ENCODE results near the gene ANO10.
A peak's percentile ranks its signal among the peaks of the same experiment; 100 is the strongest.
"Not testable (repeated sequence)": the region's sequence is repeated elsewhere in the genome, so short reads cannot be mapped to it uniquely, and the experiment has no call there.

The ANO10 gene

DNA sequence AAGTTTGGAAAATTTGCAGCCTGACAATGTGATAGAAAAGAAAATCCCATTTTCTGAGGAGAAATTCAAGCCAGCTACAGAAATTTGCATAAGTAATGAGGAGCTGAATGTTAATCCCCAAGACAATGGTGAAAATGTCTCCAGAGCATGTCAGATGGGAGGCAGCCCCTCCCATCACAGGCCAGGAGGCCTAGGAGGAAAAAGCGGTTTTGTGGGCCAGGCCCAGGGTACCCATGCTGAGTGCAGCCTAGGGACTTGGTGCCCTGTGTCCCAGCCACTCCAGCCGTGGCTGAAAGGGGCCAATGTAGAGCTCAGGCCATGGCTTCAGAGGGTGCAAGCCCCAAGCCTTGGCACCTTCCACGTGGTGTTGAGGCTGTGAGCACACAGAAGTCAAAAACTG, 159.2 kb downstream of the ANO10 start:
- not testable (repeated sequence) for DNase-seq

GRCh38 chr3:43461345-43461744, 160.5 kb downstream of the ANO10 start:
- DNase-seq, result no peak

DNA sequence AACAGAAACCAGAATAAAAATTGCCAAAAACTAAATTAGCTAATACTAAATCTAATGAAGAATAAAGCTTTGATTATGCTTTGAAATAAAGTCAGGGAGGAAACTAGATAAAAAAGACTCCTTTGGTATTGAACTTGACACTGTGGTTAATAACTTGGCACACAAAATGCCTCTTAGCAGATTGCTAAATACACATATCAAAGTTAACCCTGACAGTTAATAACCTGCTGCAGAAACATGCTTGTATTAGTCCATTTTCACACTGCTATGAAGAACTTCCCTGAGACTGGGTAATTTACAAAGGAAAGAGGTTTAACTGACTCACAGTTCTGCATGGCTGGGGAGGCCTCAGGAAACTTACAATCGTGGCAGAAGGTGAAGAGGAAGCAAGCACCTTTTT, 164.8 kb downstream of the ANO10 start:
- DNase-seq, result not testable (repeated sequence)

GRCh38 chr3:43455233-43455632, 166.6 kb downstream of the ANO10 start:
- DNase-seq, result no peak

- DNase-seq, result no peak
These were observed 167.8 kb downstream of the ANO10 start for GRCh38 chr3:43453981-43454380.

DNA sequence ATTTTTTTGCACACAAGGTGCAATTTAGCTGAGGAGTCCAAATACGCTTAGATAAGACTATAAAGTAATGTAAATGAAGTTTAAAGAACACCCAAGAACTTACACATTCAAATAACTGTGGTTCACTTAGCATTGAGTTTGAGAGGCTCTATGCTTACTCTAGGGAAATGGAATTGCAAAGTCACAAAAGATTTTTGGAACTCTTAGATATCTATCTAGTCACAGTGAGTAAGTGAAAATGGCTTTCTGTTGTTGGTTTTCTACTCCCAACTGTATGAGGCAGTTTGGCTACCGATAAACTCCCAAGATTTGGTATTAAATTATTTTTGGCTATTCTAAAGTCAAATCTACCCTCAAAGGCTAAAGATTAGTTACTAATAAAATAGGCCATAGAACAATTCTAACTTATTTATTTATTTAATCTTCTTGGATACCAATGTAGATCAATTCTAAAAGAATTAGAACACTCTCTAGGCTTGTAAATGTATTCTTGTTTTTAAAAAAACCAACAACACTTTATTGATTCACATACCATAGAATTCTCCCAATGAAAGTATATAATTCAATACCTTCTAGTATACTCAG, 170.0 kb downstream of the ANO10 start:
- DNase-seq, result no peak

DNA sequence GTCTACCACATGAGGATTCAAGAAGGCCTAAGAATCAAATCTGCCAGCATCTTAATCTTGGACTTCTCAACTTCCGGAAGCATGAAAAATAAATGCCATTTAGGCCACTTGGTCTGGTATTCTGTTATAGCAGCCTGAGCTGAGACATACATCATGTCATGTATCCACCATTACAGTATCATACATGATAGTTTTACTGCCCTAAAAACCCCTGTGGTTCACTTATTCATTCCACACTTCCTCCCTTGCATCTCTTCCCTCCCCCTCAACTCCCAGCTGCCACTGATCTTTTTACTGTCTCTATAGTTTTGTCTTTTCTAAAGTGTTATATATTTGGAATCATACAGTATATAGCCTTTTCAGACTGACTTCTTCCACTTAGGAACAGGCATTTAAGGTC, 173.7 kb downstream of the ANO10 start:
- no peak for DNase-seq

DNA sequence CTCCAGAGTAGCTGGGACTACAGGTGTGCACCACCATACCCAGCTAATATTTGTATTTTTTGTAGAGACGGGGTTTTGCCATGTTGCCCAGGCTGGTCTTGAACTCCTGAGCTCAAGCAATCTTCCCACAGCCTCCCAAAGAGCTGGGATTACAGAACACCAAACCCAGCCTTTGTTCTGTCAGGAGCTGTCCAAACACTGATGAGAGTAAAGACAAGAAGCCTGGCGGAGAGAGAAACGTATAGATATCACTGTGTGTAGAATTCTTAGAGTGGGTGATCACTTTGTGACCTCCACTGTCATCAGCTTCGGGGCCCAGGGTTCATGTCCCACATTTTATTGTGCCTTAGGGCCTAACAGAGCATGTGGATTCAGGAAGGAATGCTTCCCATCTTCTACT, 176.0 kb downstream of the ANO10 start:
- DNase-seq, result no peak

DNA sequence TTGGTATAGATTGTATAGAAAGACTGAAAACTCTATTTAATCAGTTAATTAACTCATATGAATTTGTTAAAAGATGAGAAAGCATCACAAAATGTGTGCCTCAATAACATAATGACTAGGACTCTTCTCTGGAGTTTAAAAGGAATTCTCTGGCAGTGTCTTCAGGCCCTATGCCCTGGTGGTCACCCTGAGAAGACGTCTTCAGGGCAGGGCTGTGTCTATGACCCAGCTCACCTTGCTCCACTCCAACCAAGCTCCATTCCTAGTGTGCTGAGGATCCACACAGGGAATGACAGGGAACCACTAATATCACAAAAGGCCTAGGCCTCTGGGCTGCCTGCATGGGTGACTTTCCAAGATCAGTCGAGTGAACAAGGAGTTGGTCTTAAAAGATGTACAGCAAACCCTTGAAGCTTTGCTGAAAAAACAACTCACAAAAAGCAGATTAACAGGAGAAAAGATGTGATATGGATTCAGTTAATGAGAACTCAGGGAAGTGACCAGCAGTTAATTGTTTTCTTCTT, 178.9 kb downstream of the ANO10 start:
- no peak for DNase-seq

- no peak for DNase-seq
These were observed 185.2 kb downstream of the ANO10 start for GRCh38 chr3:43436507-43437140.

DNA sequence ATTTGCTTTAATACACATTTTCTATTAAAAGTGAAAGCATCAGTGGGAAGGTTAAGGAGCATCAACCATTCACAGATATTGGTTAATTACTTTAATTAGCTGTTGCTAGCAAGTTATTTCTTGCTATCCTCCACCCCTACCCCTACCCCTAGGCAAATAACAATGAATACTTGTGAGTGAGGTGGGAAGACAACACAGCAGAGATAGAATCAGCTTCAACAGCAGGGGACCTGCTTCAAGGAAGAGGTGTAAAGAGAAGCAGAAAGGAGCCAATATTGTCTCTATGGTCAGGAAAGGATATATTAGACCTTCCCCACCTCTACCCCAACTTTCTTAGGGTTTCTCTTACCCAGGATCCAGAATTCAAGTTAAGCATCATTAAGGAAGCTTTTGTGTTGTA, 186.1 kb downstream of the ANO10 start:
- DNase-seq, result no peak

DNA sequence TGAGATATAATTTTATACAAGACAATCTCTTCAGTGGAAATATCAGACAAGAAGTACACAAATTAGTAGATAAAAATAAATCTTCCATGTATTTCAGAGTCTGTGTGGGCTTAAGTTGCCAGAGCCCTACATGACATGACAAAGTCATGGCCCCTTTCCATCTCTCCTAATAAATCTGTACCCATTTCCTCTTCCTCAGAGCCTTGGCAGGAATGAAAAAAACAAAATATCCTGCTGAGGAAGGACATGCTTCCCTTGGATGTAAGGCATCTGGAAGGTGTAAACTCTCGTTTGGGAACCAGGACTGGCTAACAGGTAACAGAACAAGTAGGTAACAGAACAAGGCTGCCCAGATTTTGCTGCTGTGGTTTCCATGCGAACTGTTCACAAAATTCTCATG, 187.4 kb downstream of the ANO10 start:
- DNase-seq, result no peak

DNA sequence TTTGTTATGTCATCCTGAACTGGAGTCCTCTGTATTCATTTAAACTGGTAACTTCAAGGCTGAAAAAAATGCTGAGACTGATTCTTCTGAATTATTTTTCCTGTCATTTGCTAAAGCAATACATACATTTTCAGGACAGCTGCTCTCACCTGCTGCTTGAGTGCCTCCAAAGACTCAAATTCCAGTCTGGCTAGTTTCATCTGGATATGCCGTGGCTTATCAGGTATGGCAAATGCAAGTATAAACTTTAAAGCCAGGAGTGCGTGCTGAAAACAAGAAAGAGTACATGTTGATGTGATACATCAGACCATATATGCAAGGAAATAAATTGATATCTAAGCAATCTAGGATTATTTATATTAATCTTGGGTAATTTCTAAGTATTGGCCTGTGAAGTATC, 189.3 kb downstream of the ANO10 start:
- peak; percentile 4 for DNase-seq

DNA sequence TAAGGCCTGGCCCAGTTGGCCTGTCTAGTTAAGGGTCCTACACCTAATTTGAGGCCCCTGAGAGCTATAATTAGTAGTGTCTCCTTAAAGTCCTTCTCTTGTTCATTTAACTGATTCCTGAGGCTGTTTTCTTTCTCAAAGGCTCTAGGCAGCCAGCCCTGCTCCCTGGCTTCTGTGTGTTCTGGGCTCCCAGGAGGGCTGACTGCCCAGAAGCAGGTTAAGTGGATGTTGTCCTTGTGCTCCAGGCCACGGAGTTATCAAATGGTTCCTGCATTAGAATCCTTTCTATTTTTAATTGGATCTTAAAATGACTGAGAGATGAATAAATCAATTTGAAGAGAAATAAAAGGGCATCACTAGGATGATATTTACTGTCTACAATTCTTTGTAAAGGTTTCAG, 195.4 kb downstream of the ANO10 start:
- no peak for DNase-seq

- no peak for DNase-seq
These were observed 196.0 kb downstream of the ANO10 start for GRCh38 chr3:43425829-43426228.

- no peak for DNase-seq
These were observed 198.2 kb downstream of the ANO10 start for GRCh38 chr3:43423639-43424038.

DNA sequence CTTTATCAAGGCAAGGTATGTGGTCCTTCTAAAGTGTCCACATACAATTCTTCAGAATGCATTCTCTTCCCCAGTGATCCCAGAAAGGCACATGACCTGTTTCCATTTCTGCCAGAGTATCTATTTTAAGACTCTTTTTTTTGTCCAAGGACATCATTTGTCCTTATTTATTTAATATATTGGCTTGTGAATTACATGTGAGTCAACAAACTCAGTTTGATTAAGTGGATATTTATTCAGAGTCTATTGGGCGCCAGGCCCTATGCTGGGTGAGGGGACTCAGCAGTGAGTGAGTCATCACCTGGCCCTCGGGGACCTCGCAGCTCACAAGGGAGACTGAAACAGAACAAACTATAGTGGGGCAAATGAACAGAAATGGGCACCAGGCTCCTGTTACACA, 198.7 kb downstream of the ANO10 start:
- no peak for DNase-seq

- no peak for DNase-seq
These were observed 203.1 kb downstream of the ANO10 start for GRCh38 chr3:43418601-43419272.

- no peak for DNase-seq
These were observed 204.7 kb downstream of the ANO10 start for GRCh38 chr3:43417133-43417532.

- no peak for DNase-seq
These were observed 206.7 kb downstream of the ANO10 start for GRCh38 chr3:43415088-43415487.

- DNase-seq, result no peak
These were observed 208.0 kb downstream of the ANO10 start for GRCh38 chr3:43413676-43414368.

- DNase-seq, result peak; percentile 59
These were observed 210.4 kb downstream of the ANO10 start for GRCh38 chr3:43411429-43411828.

GRCh38 chr3:43410592-43410991, 211.2 kb downstream of the ANO10 start:
- no peak for DNase-seq

- no peak for DNase-seq
These were observed 212.3 kb downstream of the ANO10 start for GRCh38 chr3:43409506-43409905.
